Endothelial cell of umbilical vein (primary cell): Measurements from ENCODE around the gene SFSWAP.

Source experiments
- CTCF ChIP-seq, 2 donors: IDR thresholded peaks; 1 replicate in 1 of 2; 2 replicates in 1 of 2; pipeline ENCODE4 v1.5.1; 2011; ENCODE audit warnings: low read length in 2 of 2, mild to moderate bottlenecking in 2 of 2, moderate library complexity in 2 of 2, control low read depth in 1 of 2, inconsistent platforms in 1 of 2, low read depth in 1 of 2; ENCODE audit not compliant: insufficient read depth in 1 of 2; ENCODE audit errors: extremely low read depth in 1 of 2
- EZH2 ChIP-seq: IDR thresholded peaks from 2 replicates; pipeline ENCODE4 v1.6.1; 2012; ENCODE audit warnings: borderline replicate concordance, low read depth, mild to moderate bottlenecking, moderate library complexity, low read length, inconsistent platforms; ENCODE audit not compliant: severe bottlenecking
- GATA2 ChIP-seq: IDR thresholded peaks from 2 replicates; pipeline ENCODE4 v1.7.0; 2011; ENCODE audit warnings: low read depth, mild to moderate bottlenecking, moderate library complexity, mixed read lengths, low read length; ENCODE audit not compliant: insufficient read length, insufficient read depth
- JUN ChIP-seq: IDR thresholded peaks from 2 replicates; pipeline ENCODE4 v1.6.1; 2011; ENCODE audit warnings: borderline replicate concordance, low read depth; ENCODE audit not compliant: insufficient read length, insufficient read depth
- MAX ChIP-seq: IDR thresholded peaks from 2 replicates; pipeline ENCODE4 v1.6.1; 2011; ENCODE audit not compliant: insufficient read depth, insufficient read length
- POLR2A ChIP-seq: IDR thresholded peaks from 2 replicates; pipeline ENCODE4 v1.6.1; 2012; ENCODE audit warnings: low read depth, mild to moderate bottlenecking, control low read depth, low read length
- POLR2AphosphoS5 ChIP-seq: IDR thresholded peaks from 2 replicates; pipeline ENCODE4 v1.6.1; 2012; ENCODE audit warnings: low read depth, mild to moderate bottlenecking, control low read depth, low read length, moderate library complexity; ENCODE audit not compliant: insufficient read depth

DNA sequence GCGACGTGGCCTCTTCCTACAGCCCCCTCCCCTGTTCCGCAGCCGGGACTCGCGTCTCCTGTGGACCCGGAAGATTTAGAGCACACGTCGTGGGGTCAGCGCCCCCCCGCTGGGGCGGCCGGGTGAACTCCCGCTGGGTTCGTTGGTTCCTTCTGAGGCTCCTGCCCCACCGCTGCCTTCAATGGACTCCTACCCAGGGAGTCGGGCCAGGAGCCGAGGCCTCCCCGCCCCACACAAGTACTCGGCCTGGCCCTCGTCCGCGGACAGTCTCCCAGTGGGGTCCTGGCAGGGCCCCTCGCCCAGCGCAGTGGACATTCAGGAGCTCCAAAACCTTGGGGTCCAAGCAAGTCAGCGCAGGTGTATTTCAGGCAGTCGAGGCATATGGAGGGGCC lies 118.5 kb downstream of the SFSWAP start:
- TF ChIP-seq MAX = no peak
- no peak for TF ChIP-seq CTCF (IDR thresholded peaks at IDR 0.05; ENCODE audit: extremely low read depth in 1 of 2, insufficient read depth in 1 of 2, low read depth in 1 of 2, low read length in 2 of 2)
- no peak for TF ChIP-seq EZH2
- no peak for TF ChIP-seq POLR2AphosphoS5
- no peak for TF ChIP-seq POLR2A
- TF ChIP-seq GATA2 = no peak
- no peak for TF ChIP-seq JUN
